Liver (tissue), 9 donors: ENCODE measurements around the gene ARSJ. TPM values are rescaled to one million over a fixed set of nuclear protein-coding genes. Genes with fewer than 3 reads are reported as not detected.
"Not testable (repeated sequence)": the region's sequence is repeated elsewhere in the genome, so short reads cannot be mapped to it uniquely, and the experiment has no call there.

Experiments
- DNase-seq: peaks from one replicate; pipeline ENCODE4 v3.0.0-alpha.2; 2017; ENCODE audit warnings: low spot score
- H3K27ac ChIP-seq, 2 donors: one replicate each; pipeline ENCODE4 v1.7.0; 2013; ENCODE audit warnings: inconsistent platforms in 2 of 2, low read length in 2 of 2, control low read depth in 1 of 2, low read depth in 1 of 2, mild to moderate bottlenecking in 1 of 2
- H3K27me3 ChIP-seq, 4 donors: one replicate each; pipeline versions ENCODE4 v1.6.1 to v1.7.0; 2013; ENCODE audit warnings: low read length in 3 of 4, inconsistent platforms in 1 of 4, mild to moderate bottlenecking in 1 of 4, moderate library complexity in 1 of 4; ENCODE audit not compliant: control insufficient read depth in 4 of 4, insufficient read depth in 4 of 4
- H3K36me3 ChIP-seq, 4 donors: one replicate each; pipeline versions ENCODE4 v1.6.1 to v1.7.0; 2013; ENCODE audit warnings: low read length in 3 of 4, mild to moderate bottlenecking in 3 of 4, low read depth in 1 of 4, moderate library complexity in 1 of 4; ENCODE audit not compliant: control insufficient read depth in 4 of 4, insufficient read depth in 3 of 4
- H3K4me1 ChIP-seq, 4 donors: one replicate each; pipeline versions ENCODE4 v1.6.1 to v1.7.0; 2013; ENCODE audit warnings: low read length in 3 of 4, mild to moderate bottlenecking in 3 of 4, moderate library complexity in 1 of 4; ENCODE audit not compliant: control insufficient read depth in 4 of 4, insufficient read depth in 4 of 4
- H3K4me3 ChIP-seq, 3 donors: one replicate each; pipeline versions ENCODE4 v1.6.1 to v1.7.0; 2013; ENCODE audit warnings: low read length in 3 of 3, control low read depth in 1 of 3, low read depth in 1 of 3, mild to moderate bottlenecking in 1 of 3
- H3K9ac ChIP-seq, 2 donors: one replicate each; pipeline ENCODE4 v1.7.0; 2013; ENCODE audit warnings: low read length in 2 of 2, mild to moderate bottlenecking in 2 of 2, moderate library complexity in 2 of 2, control low read depth in 1 of 2, low read depth in 1 of 2
- H3K9me3 ChIP-seq, 4 donors: one replicate each; pipeline versions ENCODE4 v1.6.1 to v1.7.0; 2013; ENCODE audit warnings: low read length in 3 of 4; ENCODE audit not compliant: control insufficient read depth in 4 of 4
- ATF3 ChIP-seq: IDR thresholded peaks from 2 replicates; pipeline ENCODE4 v1.6.1; 2016; ENCODE audit warnings: antibody characterized with exemption
- CTCF ChIP-seq: fragments of 150-350 bp; IDR thresholded peaks from 2 replicates; pipeline ENCODE4 v1.5.1; 2017; ENCODE audit warnings: improper control_type of control experiment, low read depth, low read length; ENCODE audit not compliant: missing input control
- EGR1 ChIP-seq, 2 donors: IDR thresholded peaks; 2 replicates each; pipeline ENCODE4 v1.6.1; 2016 to 2018; ENCODE audit warnings: antibody characterized with exemption in 2 of 2, low read depth in 2 of 2
- FOXA1 ChIP-seq: IDR thresholded peaks from 2 replicates; pipeline ENCODE4 v1.6.1; 2016; ENCODE audit warnings: antibody characterized with exemption
- FOXA2 ChIP-seq: IDR thresholded peaks from 2 replicates; pipeline ENCODE4 v1.6.1; 2016; ENCODE audit warnings: antibody characterized with exemption
- GABPA ChIP-seq, 2 donors: IDR thresholded peaks in 1 of 2; conservative IDR thresholded peaks in 1 of 2; 2 replicates each; pipeline ENCODE4 v1.6.1; 2016; ENCODE audit warnings: antibody characterized with exemption in 2 of 2, mild to moderate bottlenecking in 1 of 2, moderate library complexity in 1 of 2
- HNF4A ChIP-seq, 2 donors: conservative IDR thresholded peaks; 2 replicates each; pipeline ENCODE4 v1.6.1; 2016; ENCODE audit warnings: antibody characterized with exemption in 2 of 2, mild to moderate bottlenecking in 2 of 2
- HNF4G ChIP-seq: IDR thresholded peaks from 2 replicates; pipeline ENCODE4 v1.6.1; 2016; ENCODE audit warnings: antibody characterized with exemption
- JUND ChIP-seq, 2 donors: IDR thresholded peaks; 2 replicates each; pipeline ENCODE4 v1.6.1; 2016; ENCODE audit warnings: antibody characterized with exemption in 2 of 2
- MAX ChIP-seq: IDR thresholded peaks from 2 replicates; pipeline ENCODE4 v1.6.1; 2016; ENCODE audit warnings: antibody characterized with exemption
- NR2F2 ChIP-seq: IDR thresholded peaks from 2 replicates; pipeline ENCODE4 v1.6.1; 2016; ENCODE audit warnings: antibody characterized with exemption
- RAD21 ChIP-seq, 2 donors: IDR thresholded peaks; 2 replicates each; pipeline ENCODE4 v1.6.1; 2016; ENCODE audit warnings: antibody characterized with exemption in 2 of 2, mild to moderate bottlenecking in 2 of 2
- REST ChIP-seq: IDR thresholded peaks from 2 replicates; pipeline ENCODE4 v1.6.1; 2016; ENCODE audit warnings: antibody characterized with exemption, mild to moderate bottlenecking
- RXRA ChIP-seq, 2 donors: IDR thresholded peaks; 2 replicates each; pipeline ENCODE4 v1.6.1; 2017 to 2018; ENCODE audit warnings: antibody characterized with exemption in 2 of 2, mild to moderate bottlenecking in 1 of 2
- SP1 ChIP-seq: IDR thresholded peaks from 2 replicates; pipeline ENCODE4 v1.6.1; 2018; ENCODE audit warnings: antibody characterized with exemption, mild to moderate bottlenecking
- TAF1 ChIP-seq: conservative IDR thresholded peaks from 2 replicates; pipeline ENCODE4 v1.6.1; 2016; ENCODE audit warnings: antibody characterized with exemption, mild to moderate bottlenecking
- YY1 ChIP-seq: IDR thresholded peaks from 2 replicates; pipeline ENCODE4 v1.6.1; 2016; ENCODE audit warnings: antibody characterized with exemption, mild to moderate bottlenecking
- ZBTB33 ChIP-seq: IDR thresholded peaks from 2 replicates; pipeline ENCODE4 v1.6.1; 2016; ENCODE audit warnings: antibody characterized with exemption
- WGBS: extraction: QIAGEN DNeasy Blood & Tissue Kit; methylation state at CpG from one replicate; pipeline ENCODE4 v1.1.7; 2013; 5-methylcytosine and 5-hydroxymethylcytosine counted together
- polyA plus RNA-seq, 2 donors: library from polyadenylated mRNA; stranded (reverse) in 1 of 2; unstranded in 1 of 2; fragments of 200-250 nt in 1 of 2; fragments of >200 nt in 1 of 2; fragmentation: Nextera tagmentation in 1 of 2; extraction: Ambion mirVana in 1 of 2; gene quantifications; one replicate each; pipeline versions ENCODE4 v1.2.1 to v1.2.3, GENCODE V29; 2013 to 2015
- total RNA-seq, 2 donors: library from RNA; depleted of rRNA; stranded (reverse); fragments of >200 nt; gene quantifications; one replicate each; pipeline ENCODE4 v1.2.3, GENCODE V29; 2014
- donor health status: healthy.
- donor health status: healthy.
- donor health status: healthy.
- donor health status: healthy.
- donor health status: healthy.

ARSJ gene
- total and polyA plus RNA-seq, 4 donors: 0.56 to 1.8 (median 0.95) TPM

- Histone ChIP-seq H3K27me3 (no peaks in the 10 kb centered on the region), H3K27ac (no peak overlapping the region), H3K4me1 (no peaks in the 10 kb centered on the region), H3K36me3 (no peaks in the 10 kb centered on the region), H3K4me3 (no peak overlapping the region), H3K9me3 (no peaks in the 10 kb centered on the region), H3K9ac (no peak overlapping the region)
- WGBS: 84% methylated on average over 4 of the region's 4 CpGs
- no peak for TF ChIP-seq JUND (IDR thresholded peaks at IDR 0.05)
- no peak for TF ChIP-seq CTCF
- no peak for DNase-seq
Measured at GRCh38 chr4:114017120-114017917, 37.9 kb upstream of the ARSJ start.

GRCh38 chr4:114015444-114015899 lies 36.0 kb upstream of the ARSJ start:
- no peaks in the 10 kb centered on the region for H3K9me3 ChIP-seq
- H3K36me3 ChIP-seq: no peaks in the 10 kb centered on the region
- no peak overlapping the region for H3K27ac ChIP-seq
- no peak overlapping the region for H3K4me3 ChIP-seq
- H3K9ac ChIP-seq: no peak overlapping the region
- H3K4me1 ChIP-seq: no peaks in the 10 kb centered on the region
- no peak for DNase-seq
- no peaks in the 10 kb centered on the region for H3K27me3 ChIP-seq
- TF ChIP-seq JUND (IDR thresholded peaks at IDR 0.05) (no peak), HNF4A (conservative IDR thresholded peaks at IDR 0.05) (no peak), RXRA (IDR thresholded peaks at IDR 0.05) (no peak), RAD21 (IDR thresholded peaks at IDR 0.05) (no peak), ZBTB33 (no peak), EGR1 (IDR thresholded peaks at IDR 0.05; ENCODE audit: low read depth in 2 of 2) (no peak), NR2F2 (no peak), FOXA1 (no peak), MAX (no peak), HNF4G (no peak), FOXA2 (no peak), REST (no peak), SP1 (no peak), YY1 (no peak), ATF3 (no peak), GABPA (IDR thresholded peaks at IDR 0.05 in 1 of 2, conservative IDR thresholded peaks at IDR 0.05 in 1 of 2) (no peak), CTCF (no peak), TAF1 (no peak)
- 15% methylated on average over 1 of the region's 1 CpG for WGBS

GRCh38 chr4:114013201-114013600 lies 33.8 kb upstream of the ARSJ start:
- WGBS: 87% methylated on average over 4 of the region's 4 CpGs
- not testable (repeated sequence) for H3K27ac ChIP-seq, H3K27me3 ChIP-seq, H3K9me3 ChIP-seq, H3K9ac ChIP-seq, H3K4me1 ChIP-seq, DNase-seq, H3K36me3 ChIP-seq, H3K4me3 ChIP-seq
